Superior temporal gyrus (tissue), 1 donor: ENCODE data around the gene KRIT1.
A peak's percentile ranks its signal among the peaks of the same experiment; 100 is the strongest.
"Not testable (repeated sequence)": the region's sequence is repeated elsewhere in the genome, so short reads cannot be mapped to it uniquely, and the experiment has no call there.

Experiments
- DNase-seq: peaks from one replicate; pipeline ENCODE4 v3.0.0-alpha.2; 2016; ENCODE audit errors: extremely low spot score

Gene KRIT1

DNA sequence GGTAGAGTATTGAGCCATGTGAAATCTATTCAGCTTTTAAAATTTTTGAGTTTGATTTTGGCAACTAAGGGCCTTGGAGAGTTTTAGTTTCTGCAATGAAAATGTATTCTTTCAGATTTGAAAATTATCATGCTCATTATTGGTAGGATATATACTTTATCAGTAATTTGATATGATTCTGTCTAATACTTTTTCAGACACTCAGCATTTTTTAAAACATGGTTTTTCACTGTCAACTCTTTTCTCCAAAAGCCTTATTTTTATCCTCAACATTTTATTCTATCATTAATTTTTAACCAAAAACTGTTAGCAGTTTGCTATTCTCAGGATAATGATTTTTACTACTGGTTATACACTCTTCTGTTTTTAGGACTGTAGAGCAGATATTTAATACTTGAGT, 4.9 kb upstream of the KRIT1 start:
- DNase-seq, result no peak

DNA sequence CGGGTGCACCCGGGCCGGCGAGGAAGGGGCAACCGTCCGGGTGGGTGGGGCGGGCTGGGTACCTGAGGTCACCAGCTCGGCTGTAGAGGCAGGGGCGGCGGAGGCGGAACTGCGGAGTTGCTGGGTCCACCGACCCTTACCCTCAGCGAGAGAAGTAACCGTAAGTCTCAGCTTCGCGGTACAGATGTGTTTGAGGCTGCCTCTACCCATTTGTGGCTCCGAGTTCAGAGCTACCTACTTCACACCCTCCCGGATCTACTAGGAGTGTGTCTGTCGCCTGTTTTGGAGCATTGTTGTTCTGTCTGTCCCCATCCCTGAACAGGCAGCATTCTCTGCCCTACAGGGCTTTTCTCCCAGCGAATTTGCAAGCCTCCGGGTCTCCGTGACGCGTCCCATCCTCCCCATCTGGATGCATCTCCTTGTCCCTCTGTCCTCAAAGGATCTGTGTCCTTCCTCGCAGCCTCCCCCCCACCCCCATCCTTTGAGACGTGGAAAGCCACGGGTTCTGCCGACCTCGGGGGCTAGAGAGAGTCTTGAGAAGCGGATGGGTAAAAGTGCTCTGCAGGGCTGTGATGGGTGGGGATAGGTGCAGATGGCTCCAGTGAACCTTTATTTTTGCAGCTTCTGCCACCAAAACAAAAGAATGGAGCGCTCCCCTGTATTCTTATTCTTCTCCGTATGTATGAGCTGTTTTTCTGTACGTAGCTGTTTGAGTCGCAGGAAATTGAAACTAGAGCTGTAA, 817 bp upstream of the KRIT1 start:
- DNase-seq, result peak; percentile 71

DNA sequence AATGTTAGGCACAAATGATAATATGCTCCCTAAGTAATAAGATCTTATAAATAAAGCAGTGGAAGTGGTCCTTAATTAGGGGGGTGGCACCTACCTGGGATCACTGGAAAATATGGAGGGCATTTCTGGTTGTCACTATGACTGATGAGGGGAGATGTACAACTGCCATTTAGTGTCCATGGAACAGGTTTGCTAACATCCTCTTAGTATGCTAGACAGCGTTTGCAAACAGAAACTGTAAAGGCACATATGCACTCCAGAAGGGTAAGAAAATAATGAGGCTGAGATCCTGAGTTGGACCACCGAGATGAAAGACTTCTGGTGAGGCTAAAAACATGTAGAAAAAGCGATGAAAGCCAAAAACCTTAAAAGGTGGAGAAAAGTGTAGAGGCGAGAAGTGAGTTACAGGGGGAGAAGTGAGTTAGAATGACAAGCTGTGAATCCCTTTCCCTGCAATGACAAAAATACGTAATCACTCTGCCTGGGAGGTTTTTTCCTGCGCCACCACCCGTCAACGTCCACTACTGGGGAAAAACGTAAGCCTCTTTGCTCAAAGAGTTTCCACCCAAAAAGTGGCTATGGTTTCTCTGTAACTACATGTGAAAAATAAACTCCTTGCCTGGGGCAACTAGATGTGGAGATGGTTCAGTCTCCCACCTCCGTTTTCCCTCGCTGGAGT, 767 bp downstream of the KRIT1 start:
- peak; percentile 65 for DNase-seq

DNA sequence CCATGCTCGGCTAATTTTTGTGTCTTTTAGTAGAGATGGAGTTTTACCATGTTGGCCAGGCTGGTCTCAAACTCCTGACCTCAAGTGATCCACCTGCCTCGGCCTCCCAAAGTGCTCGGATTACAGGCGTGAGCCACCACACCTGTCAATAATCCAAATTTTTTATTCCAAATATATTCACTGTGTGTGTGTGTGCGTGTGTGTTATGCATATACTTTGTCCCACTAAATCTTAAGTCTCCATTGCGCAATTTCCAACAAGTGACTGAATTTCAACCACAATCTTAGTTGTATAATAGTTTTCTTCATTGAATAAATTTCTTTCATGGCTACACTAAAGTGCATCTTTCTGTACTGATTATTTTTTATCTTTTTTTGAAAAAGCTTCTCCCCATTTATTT, 2.7 kb downstream of the KRIT1 start:
- DNase-seq, result no peak

DNA sequence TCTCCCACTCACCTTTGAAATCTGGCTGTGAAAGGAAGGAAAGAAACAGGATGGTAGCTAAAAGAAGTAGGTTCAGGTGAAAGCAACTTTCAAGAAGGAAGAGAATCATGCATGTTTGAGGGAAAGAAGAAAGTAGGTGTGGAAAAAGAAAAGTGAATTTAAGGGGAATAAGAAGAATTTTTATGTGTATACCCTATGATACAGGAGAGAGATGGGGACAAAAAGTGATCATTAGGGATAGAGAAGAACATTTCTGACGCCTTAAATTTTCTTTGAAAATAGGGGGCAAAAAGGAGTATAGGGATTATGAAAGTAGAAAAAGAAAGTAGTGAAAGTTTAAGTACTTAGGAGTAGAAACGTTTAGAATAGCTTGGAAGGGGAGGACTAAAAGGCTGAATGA, 15.2 kb downstream of the KRIT1 start:
- no peak for DNase-seq

DNA sequence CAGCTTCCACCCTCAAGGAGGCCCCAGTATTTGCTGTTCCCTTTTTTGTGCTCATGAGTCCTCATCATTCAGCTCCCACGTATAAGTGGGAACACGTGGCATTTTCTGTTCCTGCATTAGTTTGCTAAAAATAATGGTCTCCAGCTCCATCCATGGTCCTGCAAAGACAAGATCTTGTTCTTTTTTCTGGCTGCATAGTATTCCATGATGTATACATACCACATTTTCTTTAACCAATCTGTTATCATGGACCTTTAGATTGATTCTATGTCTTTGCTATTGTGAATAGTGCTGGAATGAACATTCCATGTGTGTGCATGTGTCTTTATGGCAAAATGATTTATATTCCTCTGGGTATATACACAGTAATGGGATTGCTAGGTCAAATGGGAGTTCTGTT, 17.0 kb downstream of the KRIT1 start:
- DNase-seq, result no peak

DNA sequence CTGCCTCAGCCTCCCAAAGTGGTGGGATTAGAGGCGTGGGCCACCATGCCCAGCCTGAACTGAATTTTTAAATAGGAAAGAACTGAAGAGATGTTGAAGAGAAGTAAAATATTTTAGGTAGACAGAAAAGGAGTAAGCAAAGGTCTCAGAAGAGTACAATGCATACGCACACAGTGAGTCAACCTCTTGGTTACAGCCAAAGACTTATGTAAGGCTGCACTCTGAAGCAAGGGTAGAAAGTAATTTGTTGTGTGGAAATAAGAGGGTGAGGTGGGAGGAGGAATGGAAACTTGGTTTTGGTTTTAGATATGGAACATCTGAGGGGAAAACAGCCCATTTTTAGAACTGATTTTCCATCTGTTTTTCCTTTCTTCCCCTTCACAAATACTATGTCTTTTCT, 17.6 kb downstream of the KRIT1 start:
- no peak for DNase-seq

DNA sequence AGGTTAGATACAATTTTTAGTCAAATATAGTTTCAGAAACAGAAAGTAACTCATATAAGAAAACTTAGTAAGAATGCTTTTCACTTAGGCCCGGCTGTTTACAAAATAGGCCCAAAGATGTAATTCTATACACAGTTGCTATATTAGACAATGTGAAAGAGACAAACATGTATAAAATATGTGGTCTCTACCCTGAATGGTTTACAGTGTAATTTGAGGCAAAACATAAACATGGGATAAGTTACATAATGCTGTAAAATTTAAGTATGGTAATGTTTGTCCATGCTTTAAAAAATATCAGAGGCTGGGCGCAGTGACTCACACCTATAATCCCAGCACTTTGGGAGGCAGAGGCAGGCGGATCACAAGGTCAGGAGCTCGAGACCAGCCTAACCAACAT, 18.7 kb downstream of the KRIT1 start:
- no peak for DNase-seq

DNA sequence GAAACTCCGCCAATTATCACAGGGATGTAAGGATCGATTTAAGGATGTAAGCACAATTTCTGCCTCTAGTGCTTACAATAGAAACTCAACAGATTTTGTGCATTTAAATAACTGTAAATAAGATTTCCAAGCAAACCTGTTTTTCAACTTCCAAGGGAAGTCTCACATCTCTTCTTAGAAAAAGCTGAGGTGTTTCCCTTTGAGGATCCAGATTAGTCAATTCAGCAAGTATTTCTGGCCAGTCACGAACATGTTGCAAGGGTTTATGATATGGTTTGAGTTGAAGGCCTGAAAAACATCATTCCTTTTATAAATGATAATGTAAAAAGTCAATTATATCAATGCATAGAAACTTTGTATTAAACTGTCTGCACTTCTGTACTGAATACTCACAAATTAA, 23.9 kb downstream of the KRIT1 start:
- DNase-seq, result no peak

DNA sequence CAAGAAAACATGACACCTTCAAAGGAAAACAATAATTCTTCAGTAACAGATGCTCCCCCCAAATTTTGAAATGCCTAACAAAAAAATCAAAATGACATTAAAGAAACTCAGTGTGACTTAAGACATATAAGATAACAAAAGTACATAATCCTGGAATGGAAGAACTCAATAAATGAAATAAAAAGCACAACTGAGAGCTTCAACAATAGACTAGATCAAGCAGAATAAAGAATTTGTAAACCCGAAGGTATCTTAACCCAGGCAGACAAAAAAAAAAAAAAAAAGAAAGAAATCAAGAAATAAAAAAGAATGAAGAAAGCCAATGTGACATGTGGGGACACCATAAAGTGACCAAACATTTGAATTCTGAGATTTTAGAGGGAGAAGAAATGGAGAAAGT, 39.0 kb downstream of the KRIT1 start:
- DNase-seq, result no peak

DNA sequence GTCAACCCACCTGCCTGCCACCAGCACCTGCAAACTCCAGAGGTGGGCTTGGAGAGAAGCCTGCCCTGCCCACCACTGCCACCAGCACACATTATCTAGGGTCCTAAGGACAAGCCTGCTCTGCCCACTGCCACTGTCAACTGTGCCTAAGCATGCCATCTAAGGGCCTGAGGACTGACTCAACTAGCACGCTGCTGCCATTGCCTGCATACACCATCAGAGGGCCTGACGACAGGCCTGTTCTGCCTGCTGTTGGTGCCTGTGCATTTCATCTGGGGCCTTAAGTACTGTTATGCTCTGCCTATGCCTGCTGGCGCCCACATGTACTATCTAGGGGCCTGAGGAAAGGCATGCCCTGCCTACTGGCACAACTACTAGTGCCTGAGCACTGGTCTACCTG, 39.7 kb downstream of the KRIT1 start:
- DNase-seq, result no peak

DNA sequence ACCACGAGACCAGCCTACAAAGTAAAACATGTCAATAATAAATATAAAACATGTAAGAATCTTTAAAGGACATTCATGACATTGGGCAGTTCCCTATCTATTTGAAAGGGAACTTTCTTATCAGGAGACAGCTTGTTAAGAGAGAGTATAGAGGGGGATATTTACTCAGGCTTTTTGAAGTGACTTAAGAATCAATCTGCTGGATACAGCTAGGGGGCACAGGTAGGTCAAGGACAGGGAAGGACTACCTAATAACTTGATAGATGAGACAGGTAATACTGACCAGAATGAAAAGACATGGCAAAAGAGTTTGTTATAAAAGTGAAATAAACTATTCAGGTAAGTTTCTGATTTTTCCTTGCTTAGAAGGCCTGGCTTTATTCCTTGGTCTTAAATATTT, 44.9 kb downstream of the KRIT1 start:
- no peak for DNase-seq

DNA sequence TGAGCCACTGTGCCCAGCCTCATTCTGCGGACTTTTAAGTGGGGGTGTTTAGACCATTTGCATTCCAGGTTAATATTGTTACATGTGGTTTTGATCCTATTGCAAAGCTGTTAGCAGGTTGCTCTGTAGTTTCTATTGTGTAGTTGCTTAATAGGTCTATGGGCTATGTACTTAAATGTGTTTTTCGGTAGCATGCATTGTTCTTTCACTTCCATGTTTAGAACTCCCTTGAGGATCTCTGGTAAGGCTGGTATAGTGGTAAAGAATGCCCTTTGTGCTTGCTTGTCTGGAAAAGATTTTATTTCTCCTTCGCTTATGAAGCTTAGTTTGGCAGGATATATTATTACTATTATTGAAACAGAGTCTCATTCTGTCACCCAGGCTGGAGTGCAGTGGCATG, 53.4 kb downstream of the KRIT1 start:
- DNase-seq, result no peak

DNA sequence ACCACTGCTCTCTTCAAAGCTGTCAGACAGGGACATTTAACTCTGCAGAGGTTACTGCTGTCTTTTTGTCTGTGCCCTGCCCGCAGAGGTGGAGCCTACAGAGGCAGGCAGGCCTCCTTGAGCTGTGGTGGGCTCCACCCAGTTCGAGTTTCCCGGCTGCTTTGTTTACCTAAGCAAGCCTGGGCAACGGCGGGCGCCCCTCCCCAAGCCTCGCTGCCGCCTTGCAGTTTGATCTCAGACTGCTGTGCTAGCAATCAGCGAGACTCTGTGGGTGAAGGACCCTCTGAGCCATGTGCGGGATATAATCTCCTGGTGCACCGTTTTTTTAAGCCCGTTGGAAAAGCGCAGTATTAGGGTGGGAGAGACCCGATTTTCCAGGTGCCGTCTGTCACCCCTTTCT, 56.5 kb downstream of the KRIT1 start:
- DNase-seq, result not testable (repeated sequence)

DNA sequence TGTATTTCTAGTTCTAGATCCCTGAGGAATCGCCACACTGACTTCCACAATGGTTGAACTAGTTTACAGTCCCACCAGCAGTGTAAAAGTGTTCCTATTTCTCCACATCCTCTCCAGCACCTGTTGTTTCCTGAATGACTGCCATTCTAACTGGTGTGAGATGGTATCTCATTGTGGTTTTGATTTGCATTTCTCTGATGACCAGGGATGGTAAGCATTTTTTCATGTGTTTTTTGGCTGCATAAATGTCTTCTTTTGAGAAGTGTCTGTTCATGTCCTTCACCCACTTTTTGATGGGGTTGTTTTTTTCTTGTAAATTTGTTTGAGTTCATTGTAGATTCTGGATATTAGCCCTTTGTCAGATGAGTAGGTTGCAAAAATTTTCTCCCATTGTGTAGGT, 61.4 kb downstream of the KRIT1 start:
- not testable (repeated sequence) for DNase-seq

DNA sequence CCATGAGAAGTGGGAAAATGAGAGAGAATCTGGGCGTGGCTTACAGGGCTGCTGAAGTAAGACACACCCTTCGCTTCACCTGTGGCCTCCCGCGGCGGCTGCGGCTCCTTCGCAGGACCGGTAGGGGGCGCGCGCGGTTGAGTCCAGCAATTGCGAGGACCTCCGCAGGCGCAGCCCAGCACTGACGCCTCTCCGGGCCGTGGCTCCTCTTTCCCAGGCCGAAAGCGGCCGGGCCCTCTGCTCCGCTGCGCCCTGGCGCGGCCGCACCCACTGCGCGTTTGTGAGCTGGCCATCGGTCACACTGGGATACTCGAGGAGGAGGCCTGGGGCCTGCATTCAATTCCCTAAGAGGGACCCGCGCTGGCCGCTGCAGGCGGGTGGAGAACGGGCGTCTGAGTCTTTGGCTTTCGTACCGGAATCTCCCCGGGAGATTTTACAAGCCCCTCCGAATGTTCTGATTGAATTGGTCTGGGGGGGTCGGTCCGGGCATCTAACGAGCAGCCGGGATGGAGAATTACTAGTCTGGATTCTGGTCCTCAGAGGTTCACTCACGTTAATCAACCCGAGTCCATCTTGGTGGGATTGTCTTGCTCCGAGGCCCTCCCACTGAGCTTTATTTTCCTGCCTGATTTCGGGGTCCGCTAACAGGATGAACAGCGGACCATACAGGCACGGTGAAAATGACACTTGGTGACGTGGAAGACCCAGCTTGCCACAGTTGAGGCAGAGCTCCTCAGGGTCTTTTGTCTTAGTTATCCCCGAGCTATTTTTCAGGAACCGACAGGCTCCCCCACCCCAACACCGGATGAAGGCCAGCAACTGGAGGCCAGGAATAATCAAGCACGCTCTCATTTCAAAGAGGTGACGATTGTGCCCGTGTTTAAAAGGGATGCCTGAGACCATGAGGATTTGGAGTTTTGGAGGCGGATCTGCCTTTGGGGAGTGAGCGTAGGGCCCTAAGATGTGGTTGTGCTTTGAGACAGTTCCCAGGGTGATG, 66.5 kb downstream of the KRIT1 start, which contains the start of gene LRRD1:
Gene LRRD1 (minus strand): TSS at position 215 of the 997 bp plus-strand sequence. CDS start 13,940 bp downstream, outside the sequence.
- peak; percentile 86 for DNase-seq

DNA sequence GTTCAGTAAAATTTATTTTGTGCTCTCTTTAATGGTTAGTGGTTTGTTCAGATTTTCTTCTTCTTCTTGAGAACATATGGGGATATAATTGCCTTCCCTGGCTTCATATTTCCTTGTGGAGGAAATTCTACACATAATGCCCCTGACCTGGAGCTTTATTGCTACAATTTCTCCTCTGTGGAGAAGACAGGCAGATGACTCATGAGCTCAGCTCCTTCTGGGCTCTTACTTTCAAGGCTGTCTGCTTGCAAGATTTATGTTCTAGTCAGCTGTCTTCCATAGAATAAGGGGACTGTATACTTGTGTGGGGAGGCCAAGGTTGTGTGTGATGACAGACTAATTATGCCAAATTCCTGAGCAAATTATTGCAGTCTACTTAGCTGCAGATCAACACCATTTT, 68.4 kb downstream of the KRIT1 start:
- no peak for DNase-seq

DNA sequence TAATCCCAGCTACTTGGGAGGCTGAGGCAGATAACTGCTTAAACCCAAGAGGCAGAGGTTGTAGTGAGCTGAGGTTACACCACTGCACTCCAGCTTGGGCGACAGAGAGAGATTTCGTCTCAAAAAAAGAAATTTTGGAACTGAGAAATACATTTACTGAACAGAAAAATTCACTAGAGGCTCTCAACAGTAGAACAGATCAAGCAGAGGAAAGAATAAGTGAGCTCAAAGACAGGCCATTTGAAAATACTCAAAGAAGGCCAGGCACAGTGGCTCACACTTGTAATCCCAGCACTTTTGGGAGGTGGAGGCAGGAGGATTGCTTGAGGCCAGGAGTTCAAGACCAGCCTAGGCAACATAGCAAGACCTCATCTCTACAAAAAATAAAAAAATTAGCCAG, 76.2 kb downstream of the KRIT1 start:
- DNase-seq, result not testable (repeated sequence)

DNA sequence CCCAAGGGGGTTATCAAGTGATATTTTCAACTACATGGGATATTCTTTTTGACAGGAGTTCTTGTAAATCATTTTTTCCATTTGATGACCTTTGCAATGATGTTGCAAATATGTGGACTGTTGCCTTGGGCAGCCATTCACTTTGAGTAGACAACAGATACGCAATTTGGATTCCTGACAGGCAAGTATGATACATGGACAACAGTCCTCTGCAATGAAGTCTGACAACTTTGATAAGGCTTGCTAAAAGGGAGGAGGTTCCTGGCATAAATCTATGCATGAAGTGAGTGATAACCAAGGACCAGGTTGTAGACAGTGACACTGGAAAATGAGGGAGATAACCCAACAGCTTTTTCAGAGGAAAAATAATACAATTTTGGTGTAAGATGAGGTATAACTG, 84.4 kb downstream of the KRIT1 start:
- no peak for DNase-seq

DNA sequence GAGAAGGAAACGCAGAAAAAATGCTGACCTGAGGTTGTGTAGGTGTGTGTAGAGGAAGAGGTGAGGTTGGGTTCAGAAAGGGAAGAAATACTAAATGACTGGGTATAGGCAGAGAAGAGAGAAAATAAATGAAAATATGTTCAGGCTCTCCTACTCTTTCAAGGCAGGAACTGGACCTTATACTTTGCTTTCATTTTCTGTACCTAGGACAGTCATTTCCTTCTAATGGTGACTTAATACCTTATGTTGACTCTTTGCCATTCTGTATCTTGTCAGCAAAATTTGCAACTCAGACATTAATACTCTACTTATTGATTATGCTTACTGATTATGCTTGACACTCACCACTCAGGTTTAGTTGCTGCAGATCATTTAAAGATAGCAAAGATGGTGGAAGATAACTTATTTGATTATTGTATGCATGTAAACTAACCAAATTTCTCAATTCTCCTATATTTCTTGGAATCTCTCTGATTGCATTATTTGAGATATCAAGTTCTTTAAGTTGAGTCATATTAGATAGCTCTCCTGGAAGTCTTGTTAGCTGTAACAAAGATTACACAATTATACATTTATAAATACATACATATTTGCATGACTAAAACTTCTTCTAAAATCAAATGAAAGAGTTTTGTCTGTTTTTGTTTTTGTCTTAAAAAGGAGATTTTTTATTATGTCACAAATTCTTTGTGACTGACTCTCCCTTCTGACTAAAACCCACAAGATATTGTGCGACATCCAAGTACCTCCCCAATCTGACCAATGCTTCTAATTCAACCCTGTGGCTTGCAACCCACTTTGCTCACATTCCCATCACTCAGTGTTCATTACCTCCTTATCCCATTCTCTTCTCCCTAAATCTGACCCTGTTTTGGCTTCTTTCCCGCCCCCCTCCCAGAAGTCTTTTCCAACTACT, 86.8 kb downstream of the KRIT1 start:
- no peak for DNase-seq

DNA sequence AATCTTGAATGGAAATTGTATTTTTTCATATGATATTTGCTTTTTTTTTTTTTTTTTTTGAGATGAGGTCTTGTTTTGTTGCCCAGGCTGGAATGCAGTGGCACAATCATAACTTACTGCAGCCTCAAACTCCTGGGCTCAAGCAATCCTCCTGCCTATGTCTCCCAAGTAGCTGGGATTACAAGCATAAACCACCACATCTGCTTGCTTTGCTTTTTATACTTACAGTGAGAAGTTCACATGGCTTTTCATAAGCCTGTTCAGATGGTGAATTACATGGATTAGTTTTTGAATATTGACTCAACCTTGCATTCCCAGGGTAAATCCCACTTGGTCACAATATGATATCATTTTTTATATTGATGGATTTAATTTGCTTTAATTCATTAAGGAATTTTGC, 88.7 kb downstream of the KRIT1 start:
- no peak for DNase-seq
